NCI-H187 treated with DMSO at 0.1 percent for 48 hours (cell line): ENCODE data around the gene FBXO31.
"Not testable (repeated sequence)": the region's sequence is repeated elsewhere in the genome, so short reads cannot be mapped to it uniquely, and the experiment has no call there.

ENCODE experiments used
- DNase-seq: peaks from one replicate; lab custom pipeline; 2025; lab: John Stamatoyannopoulos, UW

Gene FBXO31

GRCh38 chr16:87342978-87343752 lies 40.4 kb downstream of the FBXO31 start:
- DNase-seq = no peak

- DNase-seq = no peak
Measured at GRCh38 chr16:87342504-87342903, 41.1 kb downstream of the FBXO31 start.

- DNase-seq = no peak
Measured at GRCh38 chr16:87340198-87340597, 43.4 kb downstream of the FBXO31 start.

- DNase-seq = not testable (repeated sequence)
Measured at GRCh38 chr16:87339724-87340105, 43.9 kb downstream of the FBXO31 start.

GRCh38 chr16:87339086-87339723 lies 44.4 kb downstream of the FBXO31 start:
- no peak for DNase-seq

GRCh38 chr16:87338155-87338765 lies 45.3 kb downstream of the FBXO31 start:
- no peak for DNase-seq

GRCh38 chr16:87337262-87337771 lies 46.3 kb downstream of the FBXO31 start:
- no peak for DNase-seq

GRCh38 chr16:87336434-87337240 lies 46.9 kb downstream of the FBXO31 start:
- no peak for DNase-seq

- DNase-seq = no peak
Measured at GRCh38 chr16:87335625-87336433, 47.7 kb downstream of the FBXO31 start.

GRCh38 chr16:87334651-87335624 lies 48.6 kb downstream of the FBXO31 start:
- DNase-seq = no peak

- DNase-seq = no peak
Measured at GRCh38 chr16:87333581-87334331, 49.8 kb downstream of the FBXO31 start.

- no peak for DNase-seq
Measured at GRCh38 chr16:87333101-87333500, 50.5 kb downstream of the FBXO31 start.

- DNase-seq = no peak
Measured at GRCh38 chr16:87332150-87332549, 51.4 kb downstream of the FBXO31 start.

GRCh38 chr16:87331241-87331801 lies 52.3 kb downstream of the FBXO31 start:
- no peak for DNase-seq

GRCh38 chr16:87330646-87331045 lies 52.9 kb downstream of the FBXO31 start:
- DNase-seq = no peak

- no peak for DNase-seq
Measured at GRCh38 chr16:87330257-87330624, 53.3 kb downstream of the FBXO31 start.

- DNase-seq = no peak
Measured at GRCh38 chr16:87329436-87330256, 53.9 kb downstream of the FBXO31 start.

- DNase-seq = no peak
Measured at GRCh38 chr16:87328846-87329245, 54.7 kb downstream of the FBXO31 start.
